Measurements from ENCODE around the gene ANP32D.
"Not testable (repeated sequence)": the region's sequence is repeated elsewhere in the genome, so short reads cannot be mapped to it uniquely, and the experiment has no call there.

The ANP32D gene

GRCh38 chr12:48472259-48472658, at the start of gene ANP32D:
TSS of gene ANP32D (plus strand) at chr12:48472559. CDS start at chr12:48472665, 106 bp downstream.
- no peak within 1 kb of the TSS for H3K4me3 ChIP-seq (ENCODE audit: low read depth, low read length)
- no peak for TF ChIP-seq CTCF (IDR thresholded peaks at IDR 0.05; ENCODE audit: low read depth, low read length)
- no peak for DNase-seq (ENCODE audit: low read depth)

GRCh38 chr12:48423171-48423570, 49.2 kb upstream of the ANP32D start:
- H3K4me3 ChIP-seq (ENCODE audit: low read depth, low read length), result no peak overlapping the region
- no peak for TF ChIP-seq CTCF (IDR thresholded peaks at IDR 0.05; ENCODE audit: low read depth, low read length)
- no peak for DNase-seq (ENCODE audit: low read depth)

- no peak for TF ChIP-seq POLR2A (IDR thresholded peaks at IDR 0.05; ENCODE audit: extremely low read depth, insufficient read length)
- TF ChIP-seq MAX (IDR thresholded peaks at IDR 0.05; ENCODE audit: low read depth, low read length), result no peak
- no peak for DNase-seq (ENCODE audit: low read depth)
- no peak overlapping the region for H3K4me3 ChIP-seq (ENCODE audit: low read depth, low read length)
These were observed 47.7 kb upstream of the ANP32D start for GRCh38 chr12:48424644-48425043.

GRCh38 chr12:48434016-48434415, 38.3 kb upstream of the ANP32D start:
- not testable (repeated sequence) for DNase-seq (ENCODE audit: low read depth)

GRCh38 chr12:48441069-48441468, 31.3 kb upstream of the ANP32D start:
- no peak for TF ChIP-seq MYC (IDR thresholded peaks at IDR 0.05; ENCODE audit: low read depth, low read length)
- no peak for TF ChIP-seq MAX (IDR thresholded peaks at IDR 0.05; ENCODE audit: low read depth, low read length)
- TF ChIP-seq POLR2A (IDR thresholded peaks at IDR 0.05; ENCODE audit: extremely low read depth, insufficient read length), result no peak
- no peak for TF ChIP-seq CTCF (IDR thresholded peaks at IDR 0.05; ENCODE audit: low read depth, low read length)
- DNase-seq (ENCODE audit: low read depth), result no peak
- H3K4me3 ChIP-seq (ENCODE audit: low read depth, low read length), result no peak overlapping the region

More at GRCh38 chr12:48434016-48434415, 38.3 kb upstream of the ANP32D start:
- not testable (repeated sequence) for H3K4me3 ChIP-seq (ENCODE audit: low read depth, low read length)

GRCh38 chr12:48442179-48442847, 30.0 kb upstream of the ANP32D start:
- no peak overlapping the region for H3K4me3 ChIP-seq (ENCODE audit: low read depth, low read length)
- peak; percentile 24 for TF ChIP-seq CTCF (IDR thresholded peaks at IDR 0.05; ENCODE audit: low read depth, low read length)
- no peak for TF ChIP-seq MYC (IDR thresholded peaks at IDR 0.05; ENCODE audit: low read depth, low read length)
- no peak for TF ChIP-seq POLR2A (IDR thresholded peaks at IDR 0.05; ENCODE audit: extremely low read depth, insufficient read length)
- DNase-seq (ENCODE audit: low read depth), result peak; percentile 8

GRCh38 chr12:48445538-48445937, 26.8 kb upstream of the ANP32D start:
- no peak overlapping the region for H3K4me3 ChIP-seq (ENCODE audit: low read depth, low read length)
- DNase-seq (ENCODE audit: low read depth), result no peak
- TF ChIP-seq MYC (IDR thresholded peaks at IDR 0.05; ENCODE audit: low read depth, low read length) (no peak), POLR2A (IDR thresholded peaks at IDR 0.05; ENCODE audit: extremely low read depth, insufficient read length) (no peak), CTCF (IDR thresholded peaks at IDR 0.05; ENCODE audit: low read depth, low read length) (no peak), MAX (IDR thresholded peaks at IDR 0.05; ENCODE audit: low read depth, low read length) (no peak)
